ENCODE results near the gene CDK12. TPM values are rescaled to one million over a fixed set of nuclear protein-coding genes. Genes with fewer than 3 reads are reported as not detected.

CDK12 gene
- total RNA-seq, 1 donor from 2014 or later: 93.5 TPM

GRCh38 chr17:39547713-39548478 lies 86.6 kb downstream of the CDK12 start:
- intact Hi-C loops (cut with micrococcal nuclease): loop anchor here (1.0 to 10.0 kb wide), 3 partner anchors 75 to 437 kb away; partner anchors contain the start of gene PSMD3

GRCh38 chr17:39548494-39549225 lies 87.4 kb downstream of the CDK12 start:
- intact Hi-C loops (cut with micrococcal nuclease): loop anchor here (1.0 to 10.0 kb wide), 3 partner anchors 75 to 436 kb away; partner anchors contain the start of gene PSMD3

- intact Hi-C loops (cut with micrococcal nuclease): loop anchor here (10.0 kb wide), 1 partner anchor 435 kb away; the partner anchor contains the start of gene PSMD3
These were observed 88.7 kb downstream of the CDK12 start for GRCh38 chr17:39549747-39550573.

GRCh38 chr17:39551879-39552278 lies 90.6 kb downstream of the CDK12 start:
- intact Hi-C loops (cut with micrococcal nuclease): no loop called here

GRCh38 chr17:39553341-39553945 lies 92.2 kb downstream of the CDK12 start:
- intact Hi-C loops (cut with micrococcal nuclease): no loop called here

GRCh38 chr17:39555368-39555767 lies 94.1 kb downstream of the CDK12 start:
- intact Hi-C loops (cut with micrococcal nuclease): no loop called here

- intact Hi-C loops (cut with micrococcal nuclease): no loop called here
These were observed 95.1 kb downstream of the CDK12 start for GRCh38 chr17:39556423-39556822.

GRCh38 chr17:39562395-39562794 lies 101.1 kb downstream of the CDK12 start:
- intact Hi-C loops (cut with micrococcal nuclease): no loop called here

- intact Hi-C loops (cut with micrococcal nuclease): no loop called here
These were observed 101.7 kb downstream of the CDK12 start for GRCh38 chr17:39562976-39563375.

GRCh38 chr17:39563476-39563875 lies 102.2 kb downstream of the CDK12 start:
- intact Hi-C loops (cut with micrococcal nuclease): no loop called here

- intact Hi-C loops (cut with micrococcal nuclease): no loop called here
These were observed 103.0 kb downstream of the CDK12 start for GRCh38 chr17:39564211-39564848.

- intact Hi-C loops (cut with micrococcal nuclease): no loop called here
These were observed 105.0 kb downstream of the CDK12 start for GRCh38 chr17:39566094-39566850.

GRCh38 chr17:39568702-39569101 lies 107.4 kb downstream of the CDK12 start:
- intact Hi-C loops (cut with micrococcal nuclease): no loop called here

- intact Hi-C loops (cut with micrococcal nuclease): no loop called here
These were observed 107.8 kb downstream of the CDK12 start for GRCh38 chr17:39569126-39569525.

- intact Hi-C loops (cut with micrococcal nuclease): no loop called here
These were observed 110.8 kb downstream of the CDK12 start for GRCh38 chr17:39572121-39572520.

GRCh38 chr17:39573447-39574298 lies 112.4 kb downstream of the CDK12 start:
- intact Hi-C loops (cut with micrococcal nuclease): no loop called here

GRCh38 chr17:39576187-39576586 lies 114.9 kb downstream of the CDK12 start:
- intact Hi-C loops (cut with micrococcal nuclease): no loop called here

- intact Hi-C loops (cut with micrococcal nuclease): no loop called here
These were observed 117.0 kb downstream of the CDK12 start for GRCh38 chr17:39578272-39578671.
